HG02970 (cell line): Measurements from ENCODE around the gene MSANTD3.

ENCODE experiments used
- ATAC-seq: cut with Tn5 transposase; IDR thresholded peaks from one replicate; pipeline ENCODE4 v1.9.1; 2021; ENCODE audit warnings: mild to moderate bottlenecking, moderate library complexity, moderate number of reproducible peaks; ENCODE audit not compliant: unreplicated experiment, low FRiP score

The MSANTD3 gene

DNA sequence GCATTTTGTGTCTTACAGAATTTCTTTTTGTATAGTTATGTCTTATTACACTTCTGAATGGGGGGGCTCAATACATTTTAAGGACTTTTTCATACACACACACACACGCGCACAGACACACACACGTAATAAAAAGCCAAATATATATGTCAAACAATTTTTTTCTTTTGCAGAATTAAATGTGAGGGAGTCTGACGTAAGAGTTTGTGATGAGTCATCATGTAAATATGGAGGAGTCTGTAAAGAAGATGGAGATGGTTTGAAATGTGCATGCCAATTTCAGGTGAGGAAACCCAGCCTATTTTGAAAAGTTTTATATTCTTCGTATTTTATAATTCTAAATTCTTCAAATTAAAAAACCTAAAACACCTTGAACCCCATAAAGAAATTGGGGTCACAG, 71.6 kb downstream of the MSANTD3 start:
- no peak for ATAC-seq

- no peak for ATAC-seq
These were observed 72.5 kb downstream of the MSANTD3 start for GRCh38 chr9:100499460-100499859.

DNA sequence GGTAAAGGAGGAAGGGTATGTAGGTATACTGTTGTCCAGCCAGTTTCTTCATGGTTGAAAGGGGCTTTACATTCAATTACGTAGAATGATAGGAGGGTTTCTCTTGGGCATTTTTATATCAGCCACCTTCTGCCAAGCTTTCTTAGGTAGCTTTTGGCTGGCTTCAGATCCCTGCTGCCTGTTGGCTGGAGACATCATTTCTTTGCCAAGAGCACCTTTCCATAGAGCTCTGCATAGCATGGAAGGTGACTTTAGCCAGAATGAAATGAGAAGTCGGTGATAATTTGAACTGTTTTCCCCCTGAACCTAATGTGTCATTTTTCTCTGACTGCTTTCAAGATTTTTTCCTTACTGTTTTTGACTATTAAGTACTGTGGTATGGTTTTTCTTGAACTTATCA, 72.9 kb downstream of the MSANTD3 start:
- ATAC-seq: no peak
